Endothelial cell of umbilical vein (primary cell): ENCODE measurements around the gene DCDC1. TPM values are rescaled to one million over a fixed set of nuclear protein-coding genes. Genes with fewer than 3 reads are reported as not detected.

Experiments
- BruUV-seq: library from RNA; stranded (reverse); fragments of 400-500 nt; replicated peaks from 2 replicates; lab custom pipeline; 2021; lab: Mats Ljungman, UMichigan
- CTCF ChIA-PET: fragments of 300-600, 350-600 bp; sonication (Branson Sonifier 250); formaldehyde crosslinking; loops from one replicate; lab custom pipeline; 2021; ENCODE audit warnings: antibody characterized with exemption, inconsistent platforms; lab: Charles Lee
- POLR2A ChIA-PET: fragments of 300-600, 350-600 bp; sonication (Branson Sonifier 250); formaldehyde crosslinking; loops from one replicate; lab custom pipeline; 2021; ENCODE audit warnings: antibody characterized with exemption, inconsistent platforms; lab: Charles Lee
- DNase-seq: peaks from one replicate; pipeline ENCODE4 v3.0.0-alpha.2; 2011; ENCODE audit warnings: low read depth, low spot score
- FAIRE-seq: peaks from 2 replicates; lab custom pipeline; 2011; peaks lifted over from hg19 to GRCh38; lab: Jason Lieb, UNC
- H2AFZ ChIP-seq: 2 replicates; pipeline ENCODE4 v1.6.0; 2012; ENCODE audit warnings: low read depth, low read length, control low read depth, inconsistent platforms
- H3K27ac ChIP-seq: 2 replicates; pipeline ENCODE4 v1.5.1; 2011; ENCODE audit warnings: low read depth, mild to moderate bottlenecking, control low read depth, low read length, moderate library complexity; ENCODE audit not compliant: insufficient read depth
- H3K27me3 ChIP-seq, 2 experiments: 2 replicates each; pipeline versions ENCODE4 v1.6.0 to v1.6.1; 2011; ENCODE audit warnings: low read length in 2 of 2, mixed read lengths in 1 of 2; ENCODE audit not compliant: control insufficient read depth in 2 of 2, insufficient read depth in 2 of 2
- H3K36me3 ChIP-seq, 2 experiments: 2 replicates in 1 of 2; 3 replicates in 1 of 2; pipeline ENCODE4 v1.5.1; 2011; ENCODE audit warnings: low read length in 2 of 2, mild to moderate bottlenecking in 1 of 2, moderate library complexity in 1 of 2; ENCODE audit not compliant: control insufficient read depth in 2 of 2, insufficient read depth in 2 of 2; ENCODE audit errors: extremely low read depth in 1 of 2
- H3K4me1 ChIP-seq: 3 replicates; pipeline ENCODE4 v1.5.1; 2011; ENCODE audit warnings: mild to moderate bottlenecking, low read length; ENCODE audit not compliant: control insufficient read depth, insufficient read depth; ENCODE audit errors: extremely low read depth
- H3K4me2 ChIP-seq: 2 replicates; pipeline ENCODE4 v1.6.1; 2011; ENCODE audit warnings: low read length, control low read depth, mixed read lengths; ENCODE audit not compliant: insufficient read depth
- H3K4me3 ChIP-seq, 3 experiments: fragments of 200-600 bp in 1 of 3; sonication (generic), shearing (Covaris generic) in 1 of 3; replicated peaks in 1 of 3; 2 replicates each; pipeline ENCODE4 v1.5.1; 2011 to 2016; ENCODE audit warnings: control low read depth in 3 of 3, low read length in 3 of 3, mild to moderate bottlenecking in 2 of 3, inconsistent platforms in 1 of 3, low read depth in 1 of 3, moderate library complexity in 1 of 3; ENCODE audit not compliant: insufficient read depth in 1 of 3
- H3K79me2 ChIP-seq: 2 replicates; pipeline ENCODE4 v1.6.0; 2012; ENCODE audit warnings: low read length, inconsistent platforms; ENCODE audit not compliant: control insufficient read depth, insufficient read depth
- H3K9ac ChIP-seq: replicated peaks from 2 replicates; pipeline ENCODE3; 2011; ENCODE audit warnings: low read length, control low read depth; ENCODE audit not compliant: insufficient read depth; ENCODE audit errors: extremely low read depth
- H3K9me1 ChIP-seq: replicated peaks from 3 replicates; pipeline ENCODE4 v1.6.0; 2011; ENCODE audit warnings: mild to moderate bottlenecking, low read length; ENCODE audit not compliant: control insufficient read depth, insufficient read depth; ENCODE audit errors: extremely low read depth
- H3K9me3 ChIP-seq: replicated peaks from 2 replicates; pipeline ENCODE4 v1.5.1; 2012; ENCODE audit warnings: low read length, inconsistent platforms; ENCODE audit not compliant: control insufficient read depth, insufficient read depth
- H4K20me1 ChIP-seq: replicated peaks from 2 replicates; pipeline ENCODE3; 2011; ENCODE audit warnings: mild to moderate bottlenecking, low read length; ENCODE audit not compliant: control insufficient read depth, insufficient read depth; ENCODE audit errors: extremely low read depth
- EZH2 ChIP-seq: IDR thresholded peaks from 2 replicates; pipeline ENCODE4 v1.6.1; 2012; ENCODE audit warnings: borderline replicate concordance, low read depth, mild to moderate bottlenecking, moderate library complexity, low read length, inconsistent platforms; ENCODE audit not compliant: severe bottlenecking
- FOS ChIP-seq: IDR thresholded peaks from 2 replicates; pipeline ENCODE4 v1.6.1; 2011; ENCODE audit warnings: mild to moderate bottlenecking, low read length, moderate library complexity, borderline replicate concordance; ENCODE audit not compliant: insufficient read depth
- GATA2 ChIP-seq: IDR thresholded peaks from 2 replicates; pipeline ENCODE4 v1.7.0; 2011; ENCODE audit warnings: low read depth, mild to moderate bottlenecking, moderate library complexity, mixed read lengths, low read length; ENCODE audit not compliant: insufficient read length, insufficient read depth
- JUN ChIP-seq: IDR thresholded peaks from 2 replicates; pipeline ENCODE4 v1.6.1; 2011; ENCODE audit warnings: borderline replicate concordance, low read depth; ENCODE audit not compliant: insufficient read length, insufficient read depth
- MYC ChIP-seq: IDR thresholded peaks from one replicate; pipeline ENCODE4 v1.6.1; 2011; ENCODE audit warnings: mild to moderate bottlenecking, low read depth, low read length
- POLR2AphosphoS5 ChIP-seq: IDR thresholded peaks from 2 replicates; pipeline ENCODE4 v1.6.1; 2012; ENCODE audit warnings: low read depth, mild to moderate bottlenecking, control low read depth, low read length, moderate library complexity; ENCODE audit not compliant: insufficient read depth
- dilution Hi-C: fragments of 300-500 bp; cut with MboI; formaldehyde crosslinking; loops from one replicate; pipeline ENCODE4 v1.15.0; 2019; ENCODE audit warnings: low sequenced_read_pairs; ENCODE audit not compliant: extremely low pct_ligation_motif_present
- intact Hi-C: fragments of 100-400 bp; cut with micrococcal nuclease; formaldehyde crosslinking; loops from one replicate; pipeline ENCODE4 v1.10.0; 2022
- polyA plus RNA-seq, 4 experiments: library from polyadenylated mRNA; depleted of rRNA in 3 of 4; stranded (reverse) in 3 of 4; unstranded in 1 of 4; fragments of >200 nt; gene quantifications; 2 replicates each; pipeline versions ENCODE4 v1.2.1 to v1.2.3, GENCODE V29; 2011 to 2012; ENCODE audit warnings: missing spikeins in 1 of 4
- total RNA-seq: library from RNA; stranded (reverse); gene quantifications from 2 replicates; pipeline ENCODE4 v1.2.3, GENCODE V29; 2021
- TF ChIP-seq, protein P1 (sequence below), 2 donors: IDR thresholded peaks; 1 replicate in 1 of 2; 2 replicates in 1 of 2; pipeline ENCODE4 v1.5.1; 2011; ENCODE audit warnings: low read length in 2 of 2, mild to moderate bottlenecking in 2 of 2, moderate library complexity in 2 of 2, control low read depth in 1 of 2, inconsistent platforms in 1 of 2, low read depth in 1 of 2; ENCODE audit not compliant: insufficient read depth in 1 of 2; ENCODE audit errors: extremely low read depth in 1 of 2
- TF ChIP-seq, protein P2 (sequence below): IDR thresholded peaks from 2 replicates; pipeline ENCODE4 v1.6.1; 2011; ENCODE audit not compliant: insufficient read depth, insufficient read length

The DCDC1 gene
- total and polyA plus RNA-seq, 2 donors (not counting 3 experiments of a cell fraction or from before 2014, with no cell fraction given): 0.04 TPM; not detected in 1

DNA sequence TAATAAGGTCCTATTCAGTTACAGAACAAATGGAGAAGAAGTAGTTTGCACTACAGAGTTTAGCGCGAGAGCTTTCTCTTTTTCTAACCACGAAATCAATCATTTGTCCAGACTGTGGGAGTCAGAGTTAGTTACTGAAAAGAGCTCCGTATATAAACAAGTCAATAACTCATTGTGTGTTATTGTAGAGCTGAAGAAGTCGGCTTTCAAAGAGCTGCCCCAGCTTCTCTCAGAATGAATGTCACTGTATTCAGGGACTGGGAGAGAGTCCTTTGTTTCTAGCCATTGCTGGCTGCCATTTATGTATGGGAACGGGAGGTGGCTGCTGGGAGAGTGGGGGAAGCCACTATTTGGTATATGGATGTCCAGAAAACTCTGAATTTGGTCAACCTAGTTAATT, 227.8 kb downstream of the DCDC1 start:
- no peak for DNase-seq
- intact Hi-C loops (no loop called here), dilution Hi-C loops (no loop called here)
- no TSS peak for BruUV-seq
- H3K9ac ChIP-seq: no peak overlapping the region
- no peaks in the 10 kb centered on the region for H3K9me1 ChIP-seq
- no peaks in the 10 kb centered on the region for H3K4me1 ChIP-seq
- TF ChIP-seq MYC: no peak
- no peak for TF ChIP-seq FOS
- no peaks in the 10 kb centered on the region for H3K36me3 ChIP-seq
- H3K4me2 ChIP-seq: no peak overlapping the region
- H3K4me3 ChIP-seq: no peak overlapping the region
- no peak overlapping the region for H3K27ac ChIP-seq
- H3K79me2 ChIP-seq: no peaks in the 10 kb centered on the region
- ChIA-PET CTCF (interaction anchor here (0.7 kb wide), 1 partner anchor 9 kb away, joined by 4 read pairs; no protein-coding TSS in a partner anchor), POLR2A (interaction anchor here (0.6 kb wide), 1 partner anchor 1529 kb away, joined by 4 read pairs; no protein-coding TSS in a partner anchor)
- no peak overlapping the region for H2AFZ ChIP-seq
- H4K20me1 ChIP-seq: no peaks in the 10 kb centered on the region
- no peaks in the 10 kb centered on the region for H3K27me3 ChIP-seq
- no peaks in the 10 kb centered on the region for H3K9me3 ChIP-seq
- FAIRE-seq: no peak

DNA sequence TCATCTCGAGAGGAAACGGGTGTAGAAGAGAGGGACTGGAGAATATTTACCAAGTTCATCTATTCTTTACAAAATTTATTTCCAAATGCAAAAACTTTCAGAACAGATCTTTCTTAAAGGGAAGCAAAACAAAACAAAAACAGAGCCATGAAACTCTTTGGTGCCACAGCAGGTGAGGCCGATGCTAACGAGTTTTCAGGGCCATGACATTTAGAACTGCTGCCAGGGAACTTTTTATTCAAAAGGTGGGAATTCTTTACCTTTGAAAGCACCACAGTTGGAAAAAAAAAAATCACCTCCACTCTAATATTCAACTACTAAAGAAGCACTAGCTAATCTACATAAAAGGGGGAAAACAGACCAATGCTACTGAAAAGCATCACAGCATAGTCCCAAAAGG, 230.1 kb downstream of the DCDC1 start:
- H3K79me2 ChIP-seq: no peaks in the 10 kb centered on the region
- H3K9ac ChIP-seq: no peak overlapping the region
- no peaks in the 10 kb centered on the region for H3K4me1 ChIP-seq
- H3K27ac ChIP-seq: no peak overlapping the region
- no peak overlapping the region for H3K4me2 ChIP-seq
- no peaks in the 10 kb centered on the region for H3K36me3 ChIP-seq
- no peak overlapping the region for H3K4me3 ChIP-seq
- FAIRE-seq (no peak), DNase-seq (no peak)
- CTCF ChIA-PET: no interaction called here
- no peaks in the 10 kb centered on the region for H3K9me1 ChIP-seq
- POLR2A ChIA-PET: no interaction called here
- TF ChIP-seq FOS (no peak), EZH2 (no peak), POLR2AphosphoS5 (no peak), MYC (no peak), JUN (no peak), GATA2 (no peak)
- TF ChIP-seq, protein P1, sequence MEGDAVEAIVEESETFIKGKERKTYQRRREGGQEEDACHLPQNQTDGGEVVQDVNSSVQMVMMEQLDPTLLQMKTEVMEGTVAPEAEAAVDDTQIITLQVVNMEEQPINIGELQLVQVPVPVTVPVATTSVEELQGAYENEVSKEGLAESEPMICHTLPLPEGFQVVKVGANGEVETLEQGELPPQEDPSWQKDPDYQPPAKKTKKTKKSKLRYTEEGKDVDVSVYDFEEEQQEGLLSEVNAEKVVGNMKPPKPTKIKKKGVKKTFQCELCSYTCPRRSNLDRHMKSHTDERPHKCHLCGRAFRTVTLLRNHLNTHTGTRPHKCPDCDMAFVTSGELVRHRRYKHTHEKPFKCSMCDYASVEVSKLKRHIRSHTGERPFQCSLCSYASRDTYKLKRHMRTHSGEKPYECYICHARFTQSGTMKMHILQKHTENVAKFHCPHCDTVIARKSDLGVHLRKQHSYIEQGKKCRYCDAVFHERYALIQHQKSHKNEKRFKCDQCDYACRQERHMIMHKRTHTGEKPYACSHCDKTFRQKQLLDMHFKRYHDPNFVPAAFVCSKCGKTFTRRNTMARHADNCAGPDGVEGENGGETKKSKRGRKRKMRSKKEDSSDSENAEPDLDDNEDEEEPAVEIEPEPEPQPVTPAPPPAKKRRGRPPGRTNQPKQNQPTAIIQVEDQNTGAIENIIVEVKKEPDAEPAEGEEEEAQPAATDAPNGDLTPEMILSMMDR (IDR thresholded peaks at IDR 0.05; ENCODE audit: extremely low read depth in 1 of 2, insufficient read depth in 1 of 2, low read depth in 1 of 2, low read length in 2 of 2): no peak
- TF ChIP-seq, protein P2, sequence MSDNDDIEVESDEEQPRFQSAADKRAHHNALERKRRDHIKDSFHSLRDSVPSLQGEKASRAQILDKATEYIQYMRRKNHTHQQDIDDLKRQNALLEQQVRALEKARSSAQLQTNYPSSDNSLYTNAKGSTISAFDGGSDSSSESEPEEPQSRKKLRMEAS: no peak
- no peak overlapping the region for H2AFZ ChIP-seq
- no peaks in the 10 kb centered on the region for H3K27me3 ChIP-seq
- H3K9me3 ChIP-seq: no peaks in the 10 kb centered on the region
- dilution Hi-C loops: no loop called here
- no TSS peak for BruUV-seq
- intact Hi-C loops: no loop called here
- H4K20me1 ChIP-seq: no peaks in the 10 kb centered on the region
